CD4-positive, alpha-beta T cell (primary cell): ENCODE results near the gene ZNF574. TPM values are rescaled to one million over a fixed set of nuclear protein-coding genes. Genes with fewer than 3 reads are reported as not detected.

Source experiments
- ATAC-seq: fragments of 200-7000 bp; cut with Tn5 transposase; one replicate; pipeline ENCODE4 v1.10.0; 2022; ENCODE audit warnings: mild to moderate bottlenecking; ENCODE audit not compliant: poor library complexity
- CTCF ChIA-PET: fragments of 350-600 bp; sonication (Branson Sonifier 250); formaldehyde crosslinking; loops from one replicate; lab custom pipeline; 2021; ENCODE audit warnings: antibody characterized with exemption, inconsistent platforms; lab: Charles Lee
- POLR2A ChIA-PET: fragments of 350-600 bp; sonication (Branson Sonifier 250); formaldehyde crosslinking; loops from one replicate; lab custom pipeline; 2021; ENCODE audit warnings: antibody characterized with exemption, inconsistent platforms; lab: Charles Lee
- DNase-seq, 14 experiments: peaks; one replicate each; pipeline ENCODE4 v3.0.0-alpha.2; 2013 to 2020; ENCODE audit warnings: mixed read lengths in 2 of 14
- H3K27ac ChIP-seq, 2 donors: one replicate each; pipeline versions ENCODE4 v1.5.1 to v1.7.0; 2013; ENCODE audit warnings: low read length in 2 of 2, low read depth in 1 of 2, mild to moderate bottlenecking in 1 of 2
- H3K27me3 ChIP-seq, 2 experiments: 1 replicate in 1 of 2; 2 replicates in 1 of 2; pipeline versions ENCODE4 v1.6.1 to v1.7.0; 2013; ENCODE audit warnings: low read length in 2 of 2, control low read depth in 1 of 2, mild to moderate bottlenecking in 1 of 2, moderate library complexity in 1 of 2; ENCODE audit not compliant: insufficient read depth in 2 of 2, control insufficient read depth in 1 of 2
- H3K36me3 ChIP-seq: one replicate; pipeline ENCODE4 v1.6.1; 2013; ENCODE audit warnings: low read length, control low read depth; ENCODE audit not compliant: insufficient read depth
- H3K4me1 ChIP-seq: one replicate; pipeline ENCODE4 v1.6.1; 2013; ENCODE audit warnings: low read length, control low read depth; ENCODE audit not compliant: insufficient read depth
- H3K4me3 ChIP-seq: one replicate; pipeline ENCODE4 v1.5.1; 2013; ENCODE audit warnings: mild to moderate bottlenecking, low read length, moderate library complexity
- H3K9me3 ChIP-seq, 2 experiments: 1 replicate in 1 of 2; 2 replicates in 1 of 2; pipeline versions ENCODE4 v1.6.1 to v1.7.0; 2013; ENCODE audit warnings: low read length in 2 of 2, mild to moderate bottlenecking in 2 of 2, control low read depth in 1 of 2, moderate library complexity in 1 of 2; ENCODE audit not compliant: control insufficient read depth in 1 of 2, insufficient read depth in 1 of 2
- H3K27ac Mint-ChIP-seq: one replicate; pipeline ENCODE4 v1.8.0; 2020; ENCODE audit warnings: mixed read lengths
- H3K27me3 Mint-ChIP-seq: one replicate; pipeline ENCODE4 v1.8.0; 2021; ENCODE audit warnings: mixed read lengths
- H3K36me3 Mint-ChIP-seq: one replicate; pipeline ENCODE4 v1.8.0; 2021; ENCODE audit warnings: low read depth, mixed read lengths
- H3K4me1 Mint-ChIP-seq: one replicate; pipeline ENCODE4 v1.8.0; 2021; ENCODE audit warnings: low read depth, mixed read lengths
- H3K4me3 Mint-ChIP-seq: one replicate; pipeline ENCODE4 v1.8.0; 2020; ENCODE audit warnings: mild to moderate bottlenecking, mixed read lengths
- H3K9me3 Mint-ChIP-seq: one replicate; pipeline ENCODE4 v1.8.0; 2020; ENCODE audit warnings: mixed read lengths
- intact Hi-C, 2 experiments: fragments of 100-400 bp; cut with DNase I in 1 of 2; cut with micrococcal nuclease in 1 of 2; formaldehyde crosslinking; loops; one replicate each; pipeline versions ENCODE4 v1.15.1 to v1.9.0; 2023 to 2025; cut with DNase I, micrococcal nuclease
- total RNA-seq, 174 experiments: library from RNA in 2 of 174; stranded (reverse) in 2 of 174; gene quantifications; one replicate each; pipeline ENCODE4 v1.2.3 and lab custom pipeline; 2021 to 2026
- TF ChIP-seq, protein P1 (sequence below): fragments of 200-600 bp; IDR thresholded peaks from one replicate; pipeline ENCODE4 v1.8.0; 2022; ENCODE audit warnings: antibody characterized with exemption, mild to moderate bottlenecking

Gene ZNF574
- total RNA-seq, 2 experiments from 2014 or later: 21.5 to 24.0 TPM

GRCh38 chr19:42124386-42124901, 48.5 kb downstream of the ZNF574 start:
- POLR2A ChIA-PET: interaction anchor here (0.9 kb wide), 1 partner anchor 52 kb away, joined by 3 read pairs; no protein-coding TSS in a partner anchor

GRCh38 chr19:42125536-42125935, 49.6 kb downstream of the ZNF574 start:
- Histone ChIP-seq H3K4me1 (peaks cover 83% of the 10 kb centered on the region), H3K27ac (no peak overlapping the region), H3K36me3 (no peaks in the 10 kb centered on the region), H3K4me3 (no peak overlapping the region), H3K27me3 (no peaks in the 10 kb centered on the region), H3K9me3 (no peaks in the 10 kb centered on the region)
- peaks cover 15% of the 10 kb centered on the region for H3K36me3 Mint-ChIP-seq
- CTCF ChIA-PET: interaction anchor here (0.6 to 3.1 kb wide), 3 partner anchors 7 to 162 kb away, joined by 3 to 16 read pairs (median 11); partner anchors contain the start of gene POU2F2
- POLR2A ChIA-PET: no interaction called here
- ATAC-seq (no peak), DNase-seq (no peak)
- H3K9me3 Mint-ChIP-seq: no peaks in the 10 kb centered on the region
- TF ChIP-seq, protein P1, sequence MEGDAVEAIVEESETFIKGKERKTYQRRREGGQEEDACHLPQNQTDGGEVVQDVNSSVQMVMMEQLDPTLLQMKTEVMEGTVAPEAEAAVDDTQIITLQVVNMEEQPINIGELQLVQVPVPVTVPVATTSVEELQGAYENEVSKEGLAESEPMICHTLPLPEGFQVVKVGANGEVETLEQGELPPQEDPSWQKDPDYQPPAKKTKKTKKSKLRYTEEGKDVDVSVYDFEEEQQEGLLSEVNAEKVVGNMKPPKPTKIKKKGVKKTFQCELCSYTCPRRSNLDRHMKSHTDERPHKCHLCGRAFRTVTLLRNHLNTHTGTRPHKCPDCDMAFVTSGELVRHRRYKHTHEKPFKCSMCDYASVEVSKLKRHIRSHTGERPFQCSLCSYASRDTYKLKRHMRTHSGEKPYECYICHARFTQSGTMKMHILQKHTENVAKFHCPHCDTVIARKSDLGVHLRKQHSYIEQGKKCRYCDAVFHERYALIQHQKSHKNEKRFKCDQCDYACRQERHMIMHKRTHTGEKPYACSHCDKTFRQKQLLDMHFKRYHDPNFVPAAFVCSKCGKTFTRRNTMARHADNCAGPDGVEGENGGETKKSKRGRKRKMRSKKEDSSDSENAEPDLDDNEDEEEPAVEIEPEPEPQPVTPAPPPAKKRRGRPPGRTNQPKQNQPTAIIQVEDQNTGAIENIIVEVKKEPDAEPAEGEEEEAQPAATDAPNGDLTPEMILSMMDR: no peak
- H3K4me3 Mint-ChIP-seq: peak overlapping the region; percentile 7
- peaks cover 79% of the 10 kb centered on the region for H3K4me1 Mint-ChIP-seq
- intact Hi-C loops: no loop called here
- peak overlapping the region; percentile 88 for H3K27ac Mint-ChIP-seq
- no peaks in the 10 kb centered on the region for H3K27me3 Mint-ChIP-seq

More at GRCh38 chr19:42124386-42124901, 48.5 kb downstream of the ZNF574 start:
- CTCF ChIA-PET: interaction anchor here (1.3 to 3.1 kb wide), 4 partner anchors 8 to 155 kb away, joined by 5 to 16 read pairs (median 8); partner anchors contain the start of gene POU2F2
- no peak overlapping the region for H3K4me3 Mint-ChIP-seq
- Histone ChIP-seq H3K4me1 (peaks cover 72% of the 10 kb centered on the region), H3K27ac (no peak overlapping the region), H3K36me3 (no peaks in the 10 kb centered on the region), H3K4me3 (no peak overlapping the region), H3K9me3 (no peaks in the 10 kb centered on the region), H3K27me3 (no peaks in the 10 kb centered on the region)
- peak overlapping the region; percentile 88 for H3K27ac Mint-ChIP-seq
- ATAC-seq (no peak), DNase-seq (no peak)
- intact Hi-C loops: no loop called here
- no peaks in the 10 kb centered on the region for H3K27me3 Mint-ChIP-seq
- H3K36me3 Mint-ChIP-seq: peaks cover 15% of the 10 kb centered on the region
- no peaks in the 10 kb centered on the region for H3K9me3 Mint-ChIP-seq
- TF ChIP-seq, protein P1: no peak
- peaks cover 71% of the 10 kb centered on the region for H3K4me1 Mint-ChIP-seq

DNA sequence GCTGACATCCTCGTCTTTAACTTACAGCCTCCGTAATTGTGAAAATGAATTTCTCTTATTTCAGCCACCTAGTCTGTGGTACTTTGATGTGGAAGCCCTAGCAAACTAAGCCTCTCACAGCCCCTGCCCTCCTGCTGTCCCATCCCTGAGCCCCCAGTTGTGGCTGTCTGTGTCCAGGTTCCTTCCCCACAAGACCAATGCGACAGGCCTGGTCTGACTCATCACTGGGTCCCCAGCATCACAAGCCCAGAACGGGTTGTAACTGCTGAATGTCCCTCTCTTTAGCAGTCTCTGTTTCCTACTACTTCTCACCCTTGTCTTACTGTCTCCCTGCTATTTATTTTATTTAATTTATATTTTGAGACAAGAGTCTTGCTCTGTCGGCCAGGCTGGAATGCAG, 50.6 kb downstream of the ZNF574 start:
- Histone ChIP-seq H3K27ac (no peak overlapping the region), H3K4me1 (peaks cover 85% of the 10 kb centered on the region), H3K4me3 (no peak overlapping the region), H3K36me3 (no peaks in the 10 kb centered on the region), H3K27me3 (no peaks in the 10 kb centered on the region), H3K9me3 (no peaks in the 10 kb centered on the region)
- POLR2A ChIA-PET: no interaction called here
- TF ChIP-seq, protein P1: no peak
- Mint-ChIP-seq H3K27ac (no peak overlapping the region), H3K9me3 (no peaks in the 10 kb centered on the region), H3K4me1 (peaks cover 78% of the 10 kb centered on the region), H3K4me3 (no peak overlapping the region), H3K36me3 (peaks cover 15% of the 10 kb centered on the region), H3K27me3 (no peaks in the 10 kb centered on the region)
- ATAC-seq: no peak
- intact Hi-C loops: no loop called here
- CTCF ChIA-PET: no interaction called here
- peak in 1 of 14 experiments; percentile 32 for DNase-seq
